T follicular helper cell (primary cell): ENCODE results near the gene NUCKS1.
A peak's percentile ranks its signal among the peaks of the same experiment; 100 is the strongest.

Experiments
- DNase-seq: peaks from one replicate; pipeline ENCODE4 v3.0.0-alpha.2; 2020; ENCODE audit warnings: low read depth

Gene NUCKS1

GRCh38 chr1:205770618-205771017 lies 20.6 kb upstream of the NUCKS1 start:
- DNase-seq = no peak

GRCh38 chr1:205769641-205770365 lies 19.8 kb upstream of the NUCKS1 start:
- DNase-seq = no peak

- DNase-seq = no peak
Observed at GRCh38 chr1:205767248-205767647, 17.3 kb upstream of the NUCKS1 start.

GRCh38 chr1:205766570-205766969 lies 16.6 kb upstream of the NUCKS1 start:
- DNase-seq = no peak

- DNase-seq = no peak
Observed at GRCh38 chr1:205766038-205766437, 16.1 kb upstream of the NUCKS1 start.

- DNase-seq = no peak
Observed at GRCh38 chr1:205764578-205764977, 14.6 kb upstream of the NUCKS1 start.

GRCh38 chr1:205763980-205764379 lies 14.0 kb upstream of the NUCKS1 start:
- no peak for DNase-seq

GRCh38 chr1:205760606-205761005 lies 10.6 kb upstream of the NUCKS1 start:
- DNase-seq = no peak

GRCh38 chr1:205756552-205756951 lies 6.6 kb upstream of the NUCKS1 start:
- DNase-seq = no peak

- no peak for DNase-seq
Observed at GRCh38 chr1:205754857-205755256, 4.9 kb upstream of the NUCKS1 start.

GRCh38 chr1:205751036-205751651 lies 1.2 kb upstream of the NUCKS1 start:
- DNase-seq = no peak

GRCh38 chr1:205749234-205750137 lies 496 bp downstream of the NUCKS1 start:
- DNase-seq = peak; percentile 93

- peak; percentile 5 for DNase-seq
Observed at GRCh38 chr1:205748403-205749233, 1.4 kb downstream of the NUCKS1 start.

GRCh38 chr1:205746757-205747412 lies 3.1 kb downstream of the NUCKS1 start:
- no peak for DNase-seq

- no peak for DNase-seq
Observed at GRCh38 chr1:205744403-205744802, 5.6 kb downstream of the NUCKS1 start.

- DNase-seq = no peak
Observed at GRCh38 chr1:205743977-205744376, 6.0 kb downstream of the NUCKS1 start.

GRCh38 chr1:205741681-205742080 lies 8.3 kb downstream of the NUCKS1 start:
- no peak for DNase-seq

GRCh38 chr1:205739348-205740160 lies 10.4 kb downstream of the NUCKS1 start:
- no peak for DNase-seq

GRCh38 chr1:205735218-205735617 lies 14.8 kb downstream of the NUCKS1 start:
- DNase-seq = no peak

GRCh38 chr1:205733438-205734175 lies 16.4 kb downstream of the NUCKS1 start:
- DNase-seq = no peak
